SH-SY5Y (cell line): ENCODE results near the gene RAB18.

Experiments
- GATA2 ChIP-seq: IDR thresholded peaks from 2 replicates; pipeline ENCODE4 v1.6.1; 2011; ENCODE audit warnings: mild to moderate bottlenecking, low read depth, low read length
- GATA3 ChIP-seq: IDR thresholded peaks from 2 replicates; pipeline ENCODE4 v1.6.1; 2011; ENCODE audit warnings: low read depth, mild to moderate bottlenecking, low read length, moderate library complexity

The RAB18 gene

GRCh38 chr10:27490807-27491206 lies 13.3 kb upstream of the RAB18 start:
- TF ChIP-seq GATA3: no peak
- no peak for TF ChIP-seq GATA2

GRCh38 chr10:27494116-27494805 lies 9.8 kb upstream of the RAB18 start:
- TF ChIP-seq GATA3 (no peak), GATA2 (no peak)

GRCh38 chr10:27496137-27496536 lies 8.0 kb upstream of the RAB18 start:
- no peak for TF ChIP-seq GATA2

- TF ChIP-seq GATA2 (no peak), GATA3 (no peak)
These were observed 4.0 kb upstream of the RAB18 start for GRCh38 chr10:27500096-27500495.

- no peak for TF ChIP-seq GATA3
- no peak for TF ChIP-seq GATA2
These were observed 3.2 kb upstream of the RAB18 start for GRCh38 chr10:27500886-27501285.

- no peak for TF ChIP-seq GATA2
- TF ChIP-seq GATA3: no peak
These were observed 552 bp upstream of the RAB18 start for GRCh38 chr10:27503498-27504006.

GRCh38 chr10:27504808-27505460 lies 830 bp downstream of the RAB18 start:
- TF ChIP-seq GATA2: no peak
- TF ChIP-seq GATA3: no peak

GRCh38 chr10:27506280-27506679 lies 2.2 kb downstream of the RAB18 start:
- TF ChIP-seq GATA3 (no peak), GATA2 (no peak)

GRCh38 chr10:27512548-27512947 lies 8.4 kb downstream of the RAB18 start:
- TF ChIP-seq GATA2 (no peak), GATA3 (no peak)

GRCh38 chr10:27513451-27514191 lies 9.5 kb downstream of the RAB18 start:
- no peak for TF ChIP-seq GATA3
- no peak for TF ChIP-seq GATA2

- no peak for TF ChIP-seq GATA2
- TF ChIP-seq GATA3: no peak
These were observed 10.1 kb downstream of the RAB18 start for GRCh38 chr10:27514243-27514642.

- TF ChIP-seq GATA2: no peak
- no peak for TF ChIP-seq GATA3
These were observed 14.2 kb downstream of the RAB18 start for GRCh38 chr10:27518261-27518660.

- TF ChIP-seq GATA2 (no peak), GATA3 (no peak)
These were observed 21.7 kb downstream of the RAB18 start for GRCh38 chr10:27525819-27526218.

GRCh38 chr10:27526242-27526641 lies 22.1 kb downstream of the RAB18 start:
- no peak for TF ChIP-seq GATA3
- TF ChIP-seq GATA2: no peak

GRCh38 chr10:27527666-27528295 lies 23.7 kb downstream of the RAB18 start:
- TF ChIP-seq GATA2 (no peak), GATA3 (no peak)
